GM10248 (cell line): ENCODE data around the gene NTNG1.

Experiments used
- CTCF ChIA-PET: fragments of 300-600 bp; sonication (Branson Sonifier 250); formaldehyde crosslinking; extraction: SDS; loops from one replicate; lab custom pipeline; 2021; ENCODE audit warnings: antibody characterized with exemption; lab: Yijun Ruan, JAX
- POLR2A ChIA-PET: fragments of 350-650 bp; sonication (Branson Sonifier 250); formaldehyde crosslinking; extraction: SDS; loops from one replicate; lab custom pipeline; 2020; ENCODE audit warnings: antibody characterized with exemption; lab: Yijun Ruan, JAX
- DNase-seq: peaks from one replicate; pipeline ENCODE4 v3.0.0; 2012; ENCODE audit errors: extremely low spot score
- TF ChIP-seq, protein P1 (sequence below): IDR thresholded peaks from 2 replicates; pipeline ENCODE4 v1.5.1; 2012; ENCODE audit warnings: mild to moderate bottlenecking, low read depth; ENCODE audit errors: extremely low read depth, missing control alignments, control extremely low read depth

NTNG1 gene

DNA sequence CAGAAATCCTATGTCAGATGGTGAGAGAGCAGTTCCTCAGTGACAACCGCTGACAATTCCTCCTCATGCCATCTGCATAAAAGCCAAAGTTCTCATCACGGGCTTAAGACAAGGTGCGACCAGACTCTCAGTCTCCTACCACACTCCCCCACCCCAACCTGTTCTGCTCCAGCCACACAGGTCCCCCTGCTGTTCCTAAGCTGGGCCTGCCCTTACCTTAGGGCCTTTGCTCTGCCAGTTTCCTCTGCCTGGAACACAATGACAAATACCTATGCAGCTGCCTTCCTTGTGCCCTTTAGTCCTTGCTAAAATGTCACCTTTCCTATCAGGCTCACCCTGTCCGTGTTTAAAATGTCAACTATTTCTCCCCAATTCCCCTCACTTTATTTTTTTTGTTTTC lies 382.2 kb downstream of the NTNG1 start:
- CTCF ChIA-PET, result interaction anchor here (1.7 kb wide), 1 partner anchor 92 kb away, joined by 6 read pairs; no protein-coding TSS in a partner anchor
- POLR2A ChIA-PET, result no interaction called here

DNA sequence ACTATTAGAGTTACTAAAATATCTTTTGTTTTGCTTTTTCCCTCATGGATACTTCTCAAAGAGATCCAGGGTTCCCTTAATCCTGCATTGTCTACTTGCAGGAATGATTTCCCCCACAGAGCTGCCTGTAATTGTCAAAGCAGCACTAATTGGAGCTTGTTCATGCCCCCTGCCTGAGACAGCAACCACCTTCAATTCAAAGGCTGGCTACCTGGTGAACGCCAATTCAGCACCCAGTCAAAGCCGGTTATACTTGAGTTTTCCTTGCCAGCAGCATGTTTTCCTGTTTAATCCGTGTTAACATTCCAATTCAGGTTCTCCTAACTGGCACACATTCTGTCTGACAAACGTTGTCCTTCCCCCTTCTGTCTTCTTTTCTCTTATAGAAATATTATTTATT lies 382.9 kb downstream of the NTNG1 start:
- no peak for DNase-seq
- CTCF ChIA-PET, result interaction anchor here (1.7 kb wide), 1 partner anchor 93 kb away, joined by 6 read pairs; no protein-coding TSS in a partner anchor
- POLR2A ChIA-PET, result no interaction called here
- TF ChIP-seq, protein P1, sequence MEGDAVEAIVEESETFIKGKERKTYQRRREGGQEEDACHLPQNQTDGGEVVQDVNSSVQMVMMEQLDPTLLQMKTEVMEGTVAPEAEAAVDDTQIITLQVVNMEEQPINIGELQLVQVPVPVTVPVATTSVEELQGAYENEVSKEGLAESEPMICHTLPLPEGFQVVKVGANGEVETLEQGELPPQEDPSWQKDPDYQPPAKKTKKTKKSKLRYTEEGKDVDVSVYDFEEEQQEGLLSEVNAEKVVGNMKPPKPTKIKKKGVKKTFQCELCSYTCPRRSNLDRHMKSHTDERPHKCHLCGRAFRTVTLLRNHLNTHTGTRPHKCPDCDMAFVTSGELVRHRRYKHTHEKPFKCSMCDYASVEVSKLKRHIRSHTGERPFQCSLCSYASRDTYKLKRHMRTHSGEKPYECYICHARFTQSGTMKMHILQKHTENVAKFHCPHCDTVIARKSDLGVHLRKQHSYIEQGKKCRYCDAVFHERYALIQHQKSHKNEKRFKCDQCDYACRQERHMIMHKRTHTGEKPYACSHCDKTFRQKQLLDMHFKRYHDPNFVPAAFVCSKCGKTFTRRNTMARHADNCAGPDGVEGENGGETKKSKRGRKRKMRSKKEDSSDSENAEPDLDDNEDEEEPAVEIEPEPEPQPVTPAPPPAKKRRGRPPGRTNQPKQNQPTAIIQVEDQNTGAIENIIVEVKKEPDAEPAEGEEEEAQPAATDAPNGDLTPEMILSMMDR, result no peak

More for the DNA sequence above, 382.2 kb downstream of the NTNG1 start:
- TF ChIP-seq, protein P1, result no peak
- no peak for DNase-seq

DNA sequence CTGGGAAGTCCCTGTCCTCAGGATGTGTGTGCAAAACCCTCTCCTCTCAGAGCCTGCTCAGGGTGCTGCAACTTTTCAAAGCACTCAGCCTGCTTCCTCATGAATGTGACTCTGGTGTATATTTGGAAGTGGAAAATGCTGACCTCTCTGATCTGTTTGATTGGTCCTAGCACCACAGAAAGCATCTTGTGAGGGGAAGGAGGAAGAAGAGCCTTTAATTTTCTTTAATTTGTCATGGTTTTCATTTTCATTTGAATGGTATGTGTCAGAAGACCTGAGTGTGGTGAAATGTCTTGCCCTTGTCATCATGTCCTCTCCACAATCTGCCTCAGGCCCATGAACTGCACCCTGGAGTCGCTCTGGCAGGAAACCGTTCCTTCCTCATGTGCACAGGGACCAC lies 383.5 kb downstream of the NTNG1 start:
- POLR2A ChIA-PET, result no interaction called here
- TF ChIP-seq, protein P1, result no peak
- CTCF ChIA-PET, result interaction anchor here (3.1 kb wide), 1 partner anchor 46 kb away, joined by 9 read pairs; no protein-coding TSS in a partner anchor
- DNase-seq, result no peak

DNA sequence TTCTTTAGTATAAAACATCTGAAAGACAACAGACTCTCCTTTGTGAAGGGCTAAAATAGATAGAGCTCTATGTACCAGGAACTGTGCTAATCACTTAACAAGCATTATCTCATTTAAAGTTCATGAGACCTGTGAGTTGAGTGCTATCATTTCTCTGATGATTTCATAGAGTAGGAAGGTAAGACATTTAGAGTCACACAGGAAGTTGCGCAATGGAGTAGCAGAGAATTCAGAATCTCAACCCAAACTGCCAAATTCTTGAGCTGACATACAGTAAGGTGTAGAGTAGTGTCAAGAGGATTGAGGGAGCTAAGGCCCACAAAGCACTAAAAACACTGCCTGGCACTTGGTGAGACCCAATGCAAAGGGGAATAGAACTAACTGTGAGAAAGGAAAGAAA lies 384.3 kb downstream of the NTNG1 start:
- TF ChIP-seq, protein P1, result no peak
- no peak for DNase-seq
- POLR2A ChIA-PET, result no interaction called here
- CTCF ChIA-PET, result interaction anchor here (1.7 to 5.7 kb wide), 3 partner anchors 17 to 95 kb away, joined by 4 to 46 read pairs (median 9); no protein-coding TSS in a partner anchor

DNA sequence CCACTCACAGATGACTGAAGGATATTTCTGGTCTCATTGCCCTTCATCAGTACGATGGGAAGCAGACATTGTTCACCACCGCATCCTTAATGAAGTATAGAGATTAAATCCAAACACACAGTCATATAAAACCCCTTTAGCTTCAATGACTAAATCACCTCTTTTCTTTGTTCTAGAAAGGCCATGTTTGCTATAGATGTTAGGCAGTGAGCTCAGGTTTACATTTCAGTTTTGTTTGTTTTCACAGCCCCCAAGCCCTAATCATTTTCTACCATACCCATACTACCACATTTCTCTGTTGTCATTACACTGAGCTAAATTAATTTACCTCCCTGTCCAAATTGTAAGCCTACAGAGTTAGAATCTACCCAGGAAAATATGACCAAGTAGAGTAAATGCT lies 385.1 kb downstream of the NTNG1 start:
- POLR2A ChIA-PET, result no interaction called here
- no peak for DNase-seq
- CTCF ChIA-PET, result interaction anchor here (0.7 to 6.2 kb wide), 7 partner anchors 10 to 256 kb away, joined by 3 to 63 read pairs (median 4); no protein-coding TSS in a partner anchor
- TF ChIP-seq, protein P1, result no peak

DNA sequence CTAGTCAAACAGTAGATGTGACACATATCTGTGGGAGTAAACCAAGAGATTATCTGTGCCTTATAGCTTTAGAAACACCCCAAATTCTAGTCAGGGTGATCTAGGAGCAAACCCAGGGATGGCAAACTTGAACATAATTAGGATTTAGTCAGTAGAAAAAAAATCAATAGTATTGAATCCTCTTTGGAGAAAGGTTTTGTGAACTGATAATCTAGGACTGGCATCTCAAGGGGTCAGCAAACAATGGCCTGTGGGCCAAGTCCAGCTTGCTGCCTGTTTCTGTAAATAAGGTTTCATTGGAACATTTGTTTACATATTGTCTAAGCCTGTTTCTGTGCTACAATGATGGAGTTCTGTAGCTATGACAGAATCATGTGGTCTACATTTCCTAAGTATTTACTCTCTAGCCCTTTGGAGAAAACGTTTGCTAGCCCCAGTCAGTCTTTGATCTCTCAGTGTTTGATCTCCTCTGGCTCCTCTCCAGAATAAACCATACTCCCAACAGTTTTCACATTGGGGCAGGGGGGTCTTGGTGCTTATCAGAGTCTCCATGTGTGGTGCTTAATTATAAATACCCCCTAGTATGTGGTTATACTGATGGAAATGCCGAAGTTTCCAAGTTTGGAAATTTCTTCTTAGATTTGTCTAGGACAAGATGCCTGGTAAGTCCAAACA lies 385.8 kb downstream of the NTNG1 start:
- POLR2A ChIA-PET, result no interaction called here
- CTCF ChIA-PET, result interaction anchor here (0.7 to 6.2 kb wide), 6 partner anchors 11 to 255 kb away, joined by 3 to 63 read pairs (median 6); no protein-coding TSS in a partner anchor
- DNase-seq, result no peak
- TF ChIP-seq, protein P1, result no peak
